Hematopoietic multipotent progenitor cell treated with erythropoietin and hydrocortisone succinate and interleukin-3 and kit ligand, for 4 days (in vitro differentiated cells): ENCODE results near the gene PPP1R26.

Source experiments
- DNase-seq: peaks from one replicate; pipeline ENCODE4 v3.0.0-alpha.2; 2015

The PPP1R26 gene

GRCh38 chr9:135463140-135463539 is 16.4 kb upstream of the PPP1R26 start:
- no peak for DNase-seq

DNA sequence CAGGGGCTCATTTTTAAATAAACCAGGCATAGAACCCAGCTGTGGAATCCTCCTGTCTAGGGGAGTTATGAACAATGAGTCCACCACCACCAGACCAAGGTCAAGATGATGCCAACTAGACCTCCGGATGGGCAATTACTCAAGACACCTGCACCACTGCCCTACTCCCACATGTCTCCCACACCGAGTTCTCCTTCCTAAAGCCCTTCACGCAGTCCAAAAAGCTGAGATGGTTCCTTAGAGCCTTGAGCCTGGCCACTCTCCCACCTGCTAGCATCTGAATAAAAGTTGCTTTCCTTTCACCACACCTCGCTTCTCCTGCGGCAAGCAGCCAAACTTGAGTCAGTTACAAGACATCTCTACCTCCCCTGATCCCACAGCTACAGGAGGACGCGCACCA is 15.4 kb upstream of the PPP1R26 start:
- DNase-seq: no peak

DNA sequence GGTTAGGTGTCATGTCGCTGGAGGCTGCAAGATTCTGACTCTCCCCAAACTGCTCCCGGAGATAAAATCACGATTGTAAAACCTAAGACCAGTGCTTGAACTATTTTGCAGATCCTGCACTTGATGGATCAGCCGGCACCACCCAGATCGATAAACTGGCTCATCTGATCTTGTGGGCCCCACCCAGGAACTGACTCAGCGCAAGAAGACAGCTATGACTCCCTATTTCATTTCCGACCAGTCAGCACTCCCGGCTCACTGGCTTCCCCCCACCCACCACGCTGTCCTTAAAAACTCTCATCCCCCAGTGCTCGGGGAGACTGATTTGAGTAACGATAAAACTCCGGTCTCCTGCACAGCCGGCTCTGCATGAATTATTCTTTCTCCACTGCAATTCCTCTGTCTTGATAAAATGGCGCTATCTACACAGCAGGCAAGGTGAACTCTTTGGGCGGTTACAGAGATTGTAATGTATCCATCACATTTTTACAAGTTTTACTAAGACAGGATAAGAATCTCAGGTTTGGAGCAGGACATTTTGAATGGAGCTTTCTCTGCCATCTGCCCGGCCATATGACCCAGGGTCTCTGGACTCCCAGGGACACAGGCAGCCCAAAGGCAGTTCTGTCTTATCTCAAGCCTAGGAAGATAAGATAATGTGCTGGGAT is 10.6 kb upstream of the PPP1R26 start:
- peak; percentile 59 for DNase-seq

DNA sequence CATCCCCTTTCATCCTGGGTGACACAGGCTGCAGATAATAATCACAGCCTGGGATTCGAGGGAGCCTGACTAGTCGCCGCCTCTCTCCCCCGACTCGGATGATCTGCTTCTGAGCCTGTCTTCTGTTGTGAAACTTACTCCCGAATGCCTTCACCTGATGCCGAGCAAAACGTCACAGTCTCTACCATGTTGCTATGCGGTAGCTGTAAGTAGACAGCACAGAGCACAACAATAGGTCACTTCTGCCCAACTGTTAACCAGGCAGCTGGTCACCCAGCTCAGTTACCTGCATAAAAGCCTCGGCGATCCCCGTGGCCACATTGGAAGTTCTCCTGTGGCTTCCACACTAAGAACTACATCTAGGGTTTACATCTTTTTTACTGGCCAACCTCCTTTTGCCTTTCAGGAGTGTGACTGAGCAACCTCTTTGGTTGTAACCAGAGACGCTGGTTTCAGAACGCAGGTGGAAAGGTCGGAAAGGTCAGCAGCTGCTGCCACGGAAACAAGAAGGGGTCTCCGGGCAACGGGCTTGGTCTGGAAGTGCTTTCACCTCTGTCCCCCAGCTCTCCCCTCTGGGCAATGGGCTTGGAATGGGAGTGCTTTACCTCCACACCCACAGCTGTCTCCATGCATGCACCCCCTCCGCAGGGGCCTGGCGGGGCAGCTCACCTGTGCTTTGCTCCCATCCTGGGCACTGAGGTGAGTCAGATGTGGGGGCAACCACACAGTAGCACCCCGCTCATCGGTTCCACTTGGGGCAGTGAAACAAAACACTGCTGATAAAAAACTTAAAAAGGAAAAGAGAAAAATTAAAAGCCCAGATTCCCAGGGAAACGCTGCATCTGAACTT is 7.6 kb upstream of the PPP1R26 start:
- no peak for DNase-seq

GRCh38 chr9:135473972-135474543 is 5.5 kb upstream of the PPP1R26 start:
- DNase-seq: no peak

GRCh38 chr9:135474915-135475314 is 4.7 kb upstream of the PPP1R26 start:
- DNase-seq: peak; percentile 74

GRCh38 chr9:135476561-135477355 is 2.8 kb upstream of the PPP1R26 start:
- no peak for DNase-seq

DNA sequence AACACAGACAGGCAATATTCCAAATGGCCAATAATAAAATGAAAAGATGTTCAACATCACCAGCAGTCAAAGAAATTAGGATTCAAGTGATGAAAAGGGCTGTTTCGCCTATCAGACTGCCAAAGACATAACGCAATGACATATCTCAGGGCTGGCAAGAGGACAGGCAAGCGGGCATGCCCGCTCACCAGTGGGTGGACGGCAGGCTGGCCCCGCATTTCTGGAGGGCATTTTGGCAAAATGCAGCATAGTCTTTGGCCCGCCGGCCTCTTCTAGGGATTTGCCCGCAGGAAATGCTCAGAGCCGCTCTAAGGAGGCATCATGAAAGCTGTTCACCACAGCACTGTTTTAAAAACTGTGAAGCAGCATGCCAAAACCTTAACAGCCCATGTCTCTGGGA is 1.4 kb upstream of the PPP1R26 start:
- DNase-seq: no peak

GRCh38 chr9:135478829-135479468 is 633 bp upstream of the PPP1R26 start:
- peak; percentile 68 for DNase-seq

DNA sequence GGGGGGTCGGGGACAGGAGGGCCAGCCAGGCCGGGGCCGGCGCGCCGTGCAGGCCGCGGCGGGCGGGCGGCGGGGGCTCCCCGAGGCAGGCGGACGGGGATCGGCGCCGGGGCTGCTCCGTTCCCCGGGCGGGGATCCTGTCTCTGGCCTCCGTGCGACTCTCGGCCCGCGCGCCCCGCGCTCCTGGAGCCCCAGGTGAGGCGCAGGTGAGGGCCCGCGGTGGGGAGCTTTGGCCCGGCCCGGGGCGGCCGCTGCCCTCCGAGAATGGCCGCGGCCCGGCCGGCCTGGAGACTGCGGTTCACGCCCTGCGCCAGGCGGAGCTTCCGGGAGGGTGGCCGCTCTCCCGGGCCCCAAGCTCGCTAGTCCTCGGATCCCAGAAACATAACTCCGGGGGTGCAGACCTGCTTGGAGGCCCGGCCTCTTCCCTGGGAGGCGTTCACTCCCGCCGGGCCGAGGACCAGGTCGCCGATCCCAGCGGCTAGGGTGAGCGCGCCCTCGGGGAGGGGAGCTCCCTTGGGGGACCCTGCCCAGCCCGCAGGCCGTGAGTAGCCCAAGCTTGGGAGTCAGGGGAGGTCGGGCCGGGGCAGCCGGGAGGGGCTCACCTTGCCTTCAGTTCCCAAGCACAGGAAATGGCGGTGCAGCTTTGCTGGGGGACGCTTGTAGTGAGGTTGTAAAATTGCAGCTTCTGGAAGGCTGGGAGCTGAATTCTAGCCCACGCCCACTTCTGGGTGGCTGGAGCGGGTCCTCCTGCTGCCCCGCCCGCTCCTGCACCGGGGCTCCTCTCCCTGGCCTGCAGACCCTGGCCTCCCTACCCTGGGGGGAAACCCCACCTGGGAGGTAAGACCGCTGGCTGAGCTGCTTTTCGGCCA is 723 bp downstream of the PPP1R26 start:
- DNase-seq: peak; percentile 62

DNA sequence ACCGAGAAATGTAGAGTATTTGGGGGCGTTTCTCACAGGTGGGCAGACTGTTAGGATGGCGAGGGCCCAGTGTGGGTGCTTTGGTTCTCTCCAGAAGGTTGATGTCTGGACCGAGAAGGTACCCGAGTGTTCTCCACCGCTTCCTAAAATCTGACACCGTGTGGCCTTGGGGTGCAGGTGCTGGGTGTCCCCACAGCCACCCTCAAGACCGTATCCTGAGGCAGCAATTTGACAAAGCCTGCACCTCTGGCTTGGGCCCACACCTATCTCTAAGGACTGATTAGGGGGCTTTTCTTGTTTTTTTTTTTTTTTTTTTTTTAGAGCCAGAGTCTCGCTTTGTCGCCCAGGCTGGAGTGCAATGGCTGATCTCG is 1.3 kb downstream of the PPP1R26 start:
- DNase-seq: peak; percentile 27

DNA sequence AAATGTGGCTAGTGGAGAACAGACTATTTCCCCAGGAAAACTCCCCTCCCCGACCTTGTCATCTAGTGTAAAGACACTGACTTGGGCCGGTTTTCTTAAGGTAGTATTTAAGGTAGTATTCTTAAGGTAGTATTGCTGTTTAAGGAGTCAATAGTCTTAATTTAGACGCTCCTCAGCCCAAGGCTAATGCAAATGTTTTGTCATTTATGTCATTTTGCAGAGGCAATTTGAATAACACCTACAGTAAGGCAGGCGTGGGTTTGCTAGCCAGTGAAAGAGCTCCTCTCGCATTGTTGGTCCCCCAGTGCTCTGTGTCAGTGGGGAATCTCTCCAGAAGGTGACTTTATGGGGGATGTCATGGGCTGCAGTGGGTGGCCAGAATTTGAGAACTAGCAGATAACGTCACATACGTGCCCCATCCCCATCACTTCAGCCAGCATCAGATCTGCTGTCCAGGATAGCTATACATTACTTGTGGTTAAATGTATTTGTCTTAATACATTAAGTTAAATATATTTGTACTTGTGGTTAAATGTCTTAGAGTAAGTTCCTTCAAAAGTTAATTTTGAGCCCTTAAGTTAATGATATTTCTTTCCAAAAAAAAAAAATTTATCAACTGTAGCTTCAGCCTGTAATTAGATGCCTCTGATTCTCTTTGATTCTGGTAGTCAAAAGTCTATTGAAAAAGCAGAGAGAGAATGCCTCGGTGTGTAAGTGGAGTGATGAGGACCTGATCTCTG is 2.6 kb downstream of the PPP1R26 start:
- no peak for DNase-seq

- no peak for DNase-seq
These were observed 5.1 kb downstream of the PPP1R26 start for GRCh38 chr9:135484460-135485277.

DNA sequence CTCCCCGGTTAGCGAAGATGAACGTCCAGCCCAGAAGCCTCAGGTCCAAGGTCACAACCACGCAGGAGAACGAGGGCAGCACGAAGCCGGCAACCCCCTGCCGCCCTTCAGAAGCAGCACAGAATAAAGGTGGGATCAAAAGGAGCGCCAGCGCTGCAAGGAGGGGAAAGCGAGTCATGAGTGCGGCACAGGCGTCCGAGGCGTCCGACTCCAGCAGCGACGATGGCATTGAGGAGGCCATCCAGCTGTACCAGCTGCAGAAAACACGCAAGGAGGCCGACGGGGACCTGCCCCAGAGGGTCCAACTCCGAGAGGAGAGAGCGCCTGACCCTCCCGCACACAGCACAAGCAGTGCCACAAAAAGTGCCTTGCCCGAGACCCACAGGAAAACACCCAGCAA is 5.8 kb downstream of the PPP1R26 start:
- no peak for DNase-seq

DNA sequence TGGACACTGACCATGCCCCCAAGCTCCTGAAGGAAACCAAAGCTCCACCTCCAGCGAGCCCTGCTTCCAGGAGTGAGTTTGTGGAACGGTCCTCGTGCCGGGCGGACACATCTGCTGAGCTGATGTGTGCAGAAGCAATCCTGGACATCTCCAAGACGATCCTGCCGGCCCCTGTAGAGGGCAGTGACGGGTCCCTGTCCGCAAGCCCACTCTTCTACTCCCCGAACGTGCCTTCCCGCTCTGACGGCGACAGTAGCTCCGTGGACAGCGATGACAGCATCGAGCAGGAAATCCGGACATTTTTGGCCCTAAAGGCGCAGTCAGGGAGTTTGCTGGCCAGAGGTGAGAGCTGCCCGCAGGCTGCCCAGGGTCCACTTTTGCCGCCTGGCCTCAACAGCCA is 6.2 kb downstream of the PPP1R26 start:
- no peak for DNase-seq

DNA sequence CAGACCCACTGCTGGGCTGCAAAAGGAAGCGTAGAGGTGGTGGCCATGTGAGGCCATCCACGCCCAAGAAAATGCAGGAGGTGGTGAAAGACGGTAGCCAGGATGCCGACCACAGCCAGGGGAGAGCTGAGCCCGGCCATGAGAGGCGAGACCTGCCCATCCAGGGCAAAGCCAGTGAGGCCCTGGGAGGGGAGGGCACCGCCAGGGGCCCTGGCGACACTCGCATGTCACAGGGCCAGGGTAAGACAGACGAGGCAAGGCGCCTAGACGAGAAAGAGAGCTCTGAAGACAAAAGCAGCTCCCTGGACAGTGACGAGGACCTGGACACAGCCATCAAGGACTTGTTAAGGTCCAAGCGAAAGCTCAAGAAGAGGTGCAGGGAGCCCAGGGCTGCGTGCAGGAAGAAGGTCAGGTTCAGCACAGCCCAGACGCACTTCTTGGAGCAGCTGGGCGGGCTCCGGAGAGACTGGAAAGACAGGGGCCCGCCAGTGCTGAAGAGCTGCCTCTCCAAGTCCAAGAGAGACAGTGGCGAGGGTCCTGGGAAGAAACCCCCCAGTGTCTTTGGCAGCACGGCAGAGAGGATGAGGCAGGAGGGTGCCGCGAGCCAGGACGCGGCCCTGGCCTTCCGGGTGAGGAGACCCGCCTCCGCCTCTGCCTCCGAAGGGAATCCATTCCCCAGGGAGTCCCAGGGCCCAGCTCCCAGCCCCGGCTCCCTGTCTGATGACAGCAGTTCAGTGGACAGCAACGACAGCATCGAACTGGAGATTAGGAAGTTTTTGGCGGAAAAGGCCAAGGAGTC is 6.9 kb downstream of the PPP1R26 start:
- no peak for DNase-seq

DNA sequence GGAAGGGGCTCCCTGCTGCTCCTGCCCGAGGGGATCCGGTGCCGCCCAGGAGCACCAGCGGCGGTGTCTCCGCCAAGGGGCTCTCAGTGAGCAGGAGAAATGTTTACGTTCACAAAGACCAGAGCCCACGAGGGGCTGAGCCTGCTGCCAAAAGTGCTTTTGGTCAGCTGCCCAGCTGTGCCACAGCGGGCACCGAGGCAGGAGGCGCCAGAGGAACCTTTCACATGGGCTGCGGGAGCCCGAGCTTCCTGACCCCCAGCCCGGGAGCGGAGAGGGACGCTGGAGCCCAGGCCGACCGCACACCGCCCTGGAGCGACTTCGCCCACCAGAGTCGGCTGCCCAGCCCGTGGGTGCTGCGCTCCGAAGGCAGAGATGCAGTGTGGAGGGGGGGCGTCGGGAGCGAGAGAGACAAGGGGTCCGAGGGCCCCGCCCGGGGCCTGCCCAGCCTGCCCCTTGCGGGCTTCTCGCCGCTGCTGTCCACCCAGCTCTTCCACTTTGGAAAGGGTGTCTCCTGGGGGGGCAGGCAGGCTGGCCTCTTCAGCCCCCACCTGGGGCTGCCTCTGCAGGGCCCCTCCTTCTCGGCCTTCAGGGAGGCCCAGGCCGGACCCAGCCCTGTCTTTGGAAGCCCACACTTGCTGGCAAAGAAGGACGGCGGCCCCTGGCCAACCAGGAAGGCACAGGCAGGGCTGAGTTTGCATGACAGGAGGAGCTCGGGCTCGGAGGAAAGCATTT is 7.9 kb downstream of the PPP1R26 start:
- no peak for DNase-seq

DNA sequence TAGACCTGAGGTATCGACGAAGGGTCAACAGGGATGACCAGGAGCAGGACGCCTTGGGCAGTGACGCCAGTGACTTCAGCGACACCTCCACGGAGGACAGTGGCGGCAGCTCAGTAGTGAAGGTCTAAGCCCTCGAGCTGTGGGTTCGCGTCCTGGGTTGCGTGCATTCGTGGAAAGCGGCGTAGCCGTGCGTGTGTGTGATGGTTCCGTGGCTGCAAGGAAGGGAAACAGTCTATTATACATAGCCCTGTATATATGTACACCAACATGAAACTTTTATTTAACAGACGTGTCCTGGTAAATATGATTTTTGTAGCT is 8.4 kb downstream of the PPP1R26 start:
- DNase-seq: no peak

DNA sequence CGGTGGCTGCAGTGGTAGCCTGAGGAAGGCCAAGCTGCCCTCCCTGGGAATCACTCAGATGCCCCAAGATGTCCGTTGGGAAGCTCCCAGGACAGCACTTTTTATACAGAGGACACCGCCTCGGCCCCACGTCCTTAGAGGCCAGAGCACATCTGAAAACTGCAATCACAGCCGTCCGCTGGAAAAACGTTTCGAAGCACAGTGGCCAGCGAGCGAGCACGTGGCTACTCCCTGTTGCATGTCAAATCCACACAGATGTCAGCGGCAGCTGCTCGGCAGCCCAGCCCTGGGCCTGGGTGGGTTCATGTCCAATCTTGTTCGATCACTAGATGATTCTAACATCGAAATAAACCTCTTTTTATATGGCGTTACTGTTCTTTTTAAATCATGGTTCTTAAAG is 8.9 kb downstream of the PPP1R26 start:
- DNase-seq: no peak
